HG02623 (cell line): ENCODE data around the gene TRMT10B.

Experiments used
- ATAC-seq: cut with Tn5 transposase; IDR thresholded peaks from one replicate; pipeline ENCODE4 v1.9.1; 2021; ENCODE audit warnings: moderate library complexity; ENCODE audit not compliant: unreplicated experiment

Gene TRMT10B

DNA sequence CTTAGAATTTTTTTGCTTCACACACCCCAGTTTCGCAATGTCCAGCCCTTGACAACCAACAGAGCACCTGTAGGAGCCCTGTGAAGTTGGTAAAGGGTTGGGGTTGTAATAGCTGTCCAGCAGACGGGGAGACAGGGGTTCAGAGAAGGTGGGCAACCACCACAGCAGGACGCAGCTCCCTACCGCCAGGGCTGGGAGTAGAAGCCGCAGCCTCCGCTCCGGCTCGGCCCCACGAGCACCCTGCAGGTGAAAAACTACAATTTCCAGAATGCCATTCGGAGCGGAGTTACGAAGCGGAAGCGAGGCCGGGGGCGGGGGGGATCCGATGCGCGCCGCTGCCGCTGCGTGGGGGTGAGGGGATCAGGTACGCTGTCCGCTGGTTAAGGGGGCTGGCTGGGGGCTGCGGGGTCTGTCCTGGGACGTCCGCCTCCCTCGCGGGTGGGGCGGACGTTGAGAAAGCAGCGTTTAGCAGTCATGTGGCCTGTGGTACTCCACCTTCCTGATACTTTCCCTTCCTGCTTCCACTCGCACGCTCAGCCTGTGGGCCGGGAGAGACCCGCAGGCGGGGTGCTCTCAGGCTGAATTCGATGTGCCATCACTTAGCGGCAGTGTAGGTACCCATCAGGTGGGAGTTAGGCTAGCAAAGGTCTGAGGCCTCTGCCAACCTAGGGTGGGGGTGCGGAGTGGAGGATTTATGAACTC is at the start of gene TRMT10B:
Gene TRMT10B (plus strand): TSS at position 317 of the 702 bp plus-strand sequence. CDS start 8,127 bp downstream, outside the sequence.
- peak; percentile 91 for ATAC-seq

GRCh38 chr9:37705787-37706186 is 47.8 kb upstream of the TRMT10B start:
- ATAC-seq: no peak

GRCh38 chr9:37706290-37706689 is 47.3 kb upstream of the TRMT10B start:
- no peak for ATAC-seq

GRCh38 chr9:37707748-37708147 is 45.9 kb upstream of the TRMT10B start:
- no peak for ATAC-seq

GRCh38 chr9:37710046-37710445 is 43.6 kb upstream of the TRMT10B start:
- no peak for ATAC-seq

DNA sequence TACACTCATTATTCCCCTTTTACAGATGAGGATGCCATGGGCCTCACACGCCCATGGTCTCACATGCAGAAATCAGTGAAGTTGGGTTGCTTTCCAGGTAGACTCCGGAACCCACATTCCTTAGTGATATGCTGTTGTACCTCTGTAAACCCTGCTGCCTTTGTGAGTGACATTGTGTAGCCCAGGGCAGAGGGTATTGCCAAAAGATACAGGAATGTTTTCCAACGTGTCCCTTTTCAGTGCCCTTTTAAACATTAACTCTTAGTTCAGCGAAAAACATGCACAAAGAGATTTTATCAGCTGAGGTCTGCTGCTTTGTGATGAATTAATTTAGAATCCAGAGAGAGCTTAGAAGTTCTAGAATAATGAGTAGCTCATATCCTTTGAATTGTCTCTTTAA is 38.3 kb upstream of the TRMT10B start:
- no peak for ATAC-seq

DNA sequence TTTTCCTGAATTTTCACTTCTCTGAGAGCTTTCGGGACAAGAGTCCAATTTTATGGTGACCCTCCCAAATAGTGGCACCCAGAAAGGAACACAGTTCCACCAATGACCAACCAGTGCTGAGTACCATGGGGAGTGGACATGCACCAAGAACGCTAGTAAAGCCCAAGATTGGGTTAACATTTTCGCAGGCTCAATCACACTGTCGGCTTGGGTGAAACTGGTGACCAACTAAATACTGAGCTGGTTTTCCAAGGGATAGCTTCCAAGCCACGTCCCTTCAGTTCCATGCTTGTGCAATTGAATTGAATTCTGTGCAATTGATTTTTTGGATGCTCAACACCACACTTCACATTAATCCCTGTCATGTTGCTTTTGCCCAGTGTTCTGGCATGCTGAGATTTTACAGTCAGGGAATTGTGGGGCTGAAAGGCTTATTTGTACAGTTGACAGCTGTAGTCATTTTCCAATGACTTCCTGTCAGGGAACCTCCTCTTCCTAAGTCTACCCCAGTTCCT is 37.6 kb upstream of the TRMT10B start:
- ATAC-seq: no peak

- ATAC-seq: no peak
These were observed 34.1 kb upstream of the TRMT10B start for GRCh38 chr9:37719526-37719925.

GRCh38 chr9:37727013-37727412 is 26.6 kb upstream of the TRMT10B start:
- ATAC-seq: no peak

- ATAC-seq: no peak
These were observed 24.1 kb upstream of the TRMT10B start for GRCh38 chr9:37729499-37729898.

- ATAC-seq: no peak
These were observed 23.3 kb upstream of the TRMT10B start for GRCh38 chr9:37730256-37730655.

- ATAC-seq: no peak
These were observed 22.8 kb upstream of the TRMT10B start for GRCh38 chr9:37730839-37731238.

DNA sequence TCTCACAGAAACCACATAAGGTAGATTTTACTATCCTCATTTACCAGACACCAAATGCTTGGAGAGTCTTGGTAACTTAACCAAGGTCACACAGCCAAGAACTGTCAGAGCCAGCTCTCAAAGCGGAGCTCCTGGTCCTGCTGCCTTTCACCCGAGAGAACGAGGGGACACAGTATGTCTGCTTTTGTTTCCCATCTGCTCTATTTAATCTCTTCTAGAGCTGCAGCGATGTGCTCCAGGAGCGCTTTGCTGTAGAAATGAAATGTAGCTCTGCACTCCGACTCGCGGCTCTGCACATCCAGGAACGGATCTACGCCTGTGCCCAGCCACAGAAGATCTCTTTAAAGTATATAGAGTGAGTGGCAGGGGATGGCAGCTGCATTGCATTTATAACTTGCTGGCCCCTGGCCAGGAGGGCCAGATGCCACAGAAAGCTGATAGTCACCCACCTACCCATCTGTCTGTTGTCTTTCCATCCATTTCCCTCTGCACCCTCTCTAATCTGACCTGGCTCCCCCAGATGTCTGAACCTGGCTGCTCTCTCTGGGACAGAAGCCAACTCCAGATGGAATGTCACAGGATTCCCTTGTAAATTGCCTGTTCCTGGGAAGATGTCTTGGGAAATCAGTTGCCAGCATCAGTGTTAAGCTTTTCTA is 21.4 kb upstream of the TRMT10B start:
- ATAC-seq: no peak

DNA sequence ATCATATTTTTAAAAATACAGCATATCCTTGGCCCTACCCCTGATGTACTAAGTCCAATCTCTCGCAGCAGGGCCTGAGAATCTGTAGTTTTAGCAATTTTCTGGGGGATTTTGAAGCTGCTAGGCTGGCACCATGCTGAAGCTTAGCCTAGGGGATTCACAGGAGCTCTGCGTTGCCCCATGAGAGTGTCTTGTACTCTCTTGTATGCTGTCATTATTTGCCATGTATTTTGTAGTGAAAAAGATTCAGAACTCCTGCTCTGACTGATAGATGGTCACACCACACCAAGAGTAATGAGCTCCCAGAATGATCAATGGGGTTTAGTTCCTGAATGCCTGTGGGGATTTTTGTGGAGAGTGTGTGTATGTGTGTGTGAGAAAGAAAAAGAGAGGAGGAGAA is 20.7 kb upstream of the TRMT10B start:
- ATAC-seq: no peak

- no peak for ATAC-seq
These were observed 14.4 kb upstream of the TRMT10B start for GRCh38 chr9:37739222-37739621.

- no peak for ATAC-seq
These were observed 13.5 kb upstream of the TRMT10B start for GRCh38 chr9:37740128-37740527.

- ATAC-seq: no peak
These were observed 12.8 kb upstream of the TRMT10B start for GRCh38 chr9:37740631-37741328.

GRCh38 chr9:37745970-37746369 is 7.6 kb upstream of the TRMT10B start:
- no peak for ATAC-seq

DNA sequence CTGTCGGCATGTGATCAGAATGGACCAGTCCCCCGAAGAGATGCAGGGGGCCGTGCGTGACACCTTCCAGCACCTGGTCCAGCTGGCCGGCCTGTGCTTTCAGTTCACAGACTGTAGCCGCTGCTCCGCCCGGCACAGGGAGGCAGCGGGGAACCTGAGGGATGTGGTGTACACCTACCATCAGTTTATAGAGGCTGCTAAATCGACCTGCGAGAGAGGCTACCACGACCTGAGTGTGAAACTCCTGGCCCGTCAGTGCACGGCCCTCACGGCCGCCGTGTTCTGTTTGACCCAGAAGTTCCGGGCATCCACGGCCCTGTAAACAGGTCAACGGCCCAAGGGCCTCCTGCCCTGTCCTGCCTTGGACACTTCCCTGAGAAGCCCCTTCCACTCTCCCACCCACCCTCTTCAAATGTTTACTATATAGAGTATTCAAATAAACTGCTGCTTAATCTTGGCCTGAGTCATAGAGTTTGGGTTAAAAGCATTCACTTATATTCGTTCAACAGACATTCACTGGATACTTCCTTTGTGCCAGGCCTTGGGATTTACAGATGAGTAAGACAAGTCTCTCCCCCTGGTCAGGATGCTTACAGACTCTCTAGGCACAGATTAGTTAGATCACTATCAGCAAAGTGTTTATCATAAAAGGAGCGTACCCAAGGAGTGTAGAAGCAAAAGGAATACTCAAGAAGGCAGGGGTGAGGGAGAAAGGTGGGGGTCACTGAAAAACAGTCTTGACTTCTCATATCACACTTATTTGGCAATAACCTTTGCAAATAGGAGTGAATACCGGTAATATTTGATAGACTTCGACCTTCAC is 6.9 kb upstream of the TRMT10B start:
- ATAC-seq: no peak

GRCh38 chr9:37747271-37747753 is 6.3 kb upstream of the TRMT10B start:
- peak; percentile 77 for ATAC-seq

DNA sequence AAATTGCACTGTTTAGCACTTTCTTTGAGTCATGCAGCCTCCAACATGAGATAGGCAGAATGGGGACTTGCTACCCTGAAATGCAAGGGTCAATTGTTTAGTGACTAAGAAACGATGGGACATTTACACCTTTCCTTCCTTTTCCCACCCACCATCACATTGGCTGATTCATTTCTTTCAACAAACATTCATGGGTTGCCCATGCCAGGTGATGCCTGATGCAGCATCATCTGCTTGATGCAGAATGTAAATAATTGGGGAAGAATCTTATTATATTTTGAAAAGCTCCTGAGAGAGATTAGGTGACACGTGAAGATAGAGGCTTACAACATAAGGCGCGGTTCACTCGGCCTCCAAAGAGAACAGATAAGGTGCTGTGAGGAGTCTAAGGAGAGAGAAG is 4.5 kb upstream of the TRMT10B start:
- ATAC-seq: no peak
